Activated gamma-delta T cell (primary cell): Measurements from ENCODE around the gene RPL13.
"Not testable (repeated sequence)": the region's sequence is repeated elsewhere in the genome, so short reads cannot be mapped to it uniquely, and the experiment has no call there.

Experiments
- DNase-seq: peaks from one replicate; lab custom pipeline; 2025; lab: John Stamatoyannopoulos, UW

RPL13 gene

GRCh38 chr16:89577055-89577759 lies 16.7 kb downstream of the RPL13 start:
- DNase-seq: no peak

GRCh38 chr16:89579351-89579750 lies 18.9 kb downstream of the RPL13 start:
- no peak for DNase-seq

- no peak for DNase-seq
Observed at GRCh38 chr16:89581045-89581695, 20.7 kb downstream of the RPL13 start.

- no peak for DNase-seq
Observed at GRCh38 chr16:89581861-89582563, 21.5 kb downstream of the RPL13 start.

GRCh38 chr16:89582614-89583196 lies 22.2 kb downstream of the RPL13 start:
- DNase-seq: no peak

DNA sequence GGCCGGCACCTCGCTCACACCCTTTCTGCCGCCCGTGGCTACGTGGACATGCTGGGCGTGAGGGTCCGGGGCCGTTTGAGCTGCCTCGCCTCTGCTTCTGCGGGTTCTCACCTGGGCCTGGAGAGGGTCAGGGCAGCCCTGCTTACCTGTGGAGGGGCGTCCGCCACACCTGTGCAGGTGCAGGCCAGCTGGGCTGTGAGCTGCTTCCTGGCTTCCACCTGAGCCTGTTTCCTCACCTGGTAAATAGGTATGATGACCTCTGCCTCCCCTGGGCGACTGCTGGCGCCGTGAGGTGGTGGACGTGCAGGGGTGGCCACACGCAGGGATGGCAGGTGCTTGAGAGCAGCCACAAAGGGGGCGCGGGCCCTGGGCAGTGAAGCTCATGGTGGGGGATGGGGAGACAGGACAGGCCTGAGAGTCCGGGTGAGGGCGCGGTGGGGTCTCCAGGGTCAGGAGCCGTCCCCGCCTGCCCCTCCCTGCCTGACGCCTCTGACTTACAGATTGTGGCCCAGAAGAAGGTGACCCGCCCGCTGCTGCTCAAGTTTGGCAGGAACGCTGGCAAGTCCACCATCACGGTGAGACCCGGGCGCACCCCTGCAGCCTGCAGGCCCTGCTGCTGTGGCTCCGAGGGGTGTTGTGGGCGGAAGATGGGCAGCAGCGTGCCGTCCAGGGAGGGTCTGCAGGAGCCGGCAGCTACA lies 22.9 kb downstream of the RPL13 start:
- no peak for DNase-seq

DNA sequence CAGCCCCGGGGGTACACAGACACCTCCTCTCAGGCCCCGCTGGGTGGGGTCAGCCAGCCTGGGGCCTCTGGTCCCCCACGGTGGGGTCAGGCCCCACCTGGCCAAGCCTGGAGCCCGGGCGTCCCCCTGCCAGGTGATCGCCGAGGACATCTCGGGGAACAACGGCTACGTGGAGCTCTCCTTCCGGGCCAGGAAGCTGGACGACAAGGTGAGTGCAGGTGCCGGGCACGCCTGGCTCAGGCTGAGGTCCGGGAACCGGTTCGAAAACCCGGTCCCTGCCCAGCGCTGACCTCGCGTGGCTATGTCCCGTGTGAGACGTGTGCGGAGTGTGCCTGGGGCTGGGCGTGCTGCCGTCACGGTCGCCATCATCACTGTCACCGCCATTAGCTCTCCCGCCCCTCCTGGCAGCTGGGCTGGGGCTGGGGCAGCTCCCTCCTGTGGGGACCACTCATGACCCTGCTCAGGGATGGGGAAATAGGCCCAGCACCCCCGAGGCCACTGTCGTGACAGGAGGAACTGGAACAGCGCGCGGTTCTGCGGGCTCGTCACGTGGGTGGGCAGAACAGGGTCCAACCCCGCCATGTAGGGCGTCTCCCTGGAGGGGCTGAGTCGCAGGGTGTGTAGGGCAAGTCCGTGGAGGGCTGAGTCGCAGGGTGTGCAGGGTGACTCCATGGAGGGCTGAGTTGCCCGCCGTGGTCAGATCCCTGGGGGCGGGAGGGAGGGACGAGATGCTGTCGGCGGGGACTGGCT lies 23.6 kb downstream of the RPL13 start:
- DNase-seq: no peak

DNA sequence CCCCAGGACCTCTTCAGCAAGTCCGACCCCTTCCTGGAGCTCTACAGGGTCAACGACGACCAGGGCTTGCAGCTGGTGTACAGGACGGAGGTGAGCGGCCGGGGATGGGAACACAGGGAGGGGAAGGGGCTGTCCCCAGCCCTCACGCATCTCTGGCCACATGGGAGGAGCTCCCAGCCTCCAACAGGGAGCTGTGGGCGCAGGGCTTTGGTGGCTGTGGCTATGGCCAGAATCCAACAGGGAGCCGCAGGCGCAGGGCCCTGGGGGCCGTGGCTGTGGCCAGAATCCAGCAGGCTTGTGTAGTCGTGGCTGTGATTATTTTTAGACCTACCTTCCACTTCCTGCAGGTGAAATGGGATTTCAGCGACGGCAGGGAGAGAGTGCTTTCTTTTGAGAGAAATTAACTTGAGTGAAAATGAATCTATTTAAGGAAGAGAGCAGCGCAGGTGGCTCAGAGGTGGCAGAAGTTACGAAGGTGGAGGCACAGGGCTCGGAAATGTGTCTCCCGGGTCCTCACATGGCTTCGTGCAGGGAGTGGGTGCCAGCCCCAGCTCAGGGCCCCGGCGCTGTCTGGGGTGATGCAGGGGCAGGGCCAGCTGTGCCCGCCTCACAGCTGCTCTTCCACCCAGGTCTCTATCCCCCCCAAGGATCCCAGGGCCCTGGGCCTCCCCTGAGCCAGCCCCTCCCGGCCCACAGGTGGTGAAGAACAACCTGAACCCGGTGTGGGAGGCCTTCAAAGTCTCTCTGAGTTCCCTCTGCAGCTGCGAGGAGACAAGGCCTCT lies 24.5 kb downstream of the RPL13 start:
- DNase-seq: no peak

DNA sequence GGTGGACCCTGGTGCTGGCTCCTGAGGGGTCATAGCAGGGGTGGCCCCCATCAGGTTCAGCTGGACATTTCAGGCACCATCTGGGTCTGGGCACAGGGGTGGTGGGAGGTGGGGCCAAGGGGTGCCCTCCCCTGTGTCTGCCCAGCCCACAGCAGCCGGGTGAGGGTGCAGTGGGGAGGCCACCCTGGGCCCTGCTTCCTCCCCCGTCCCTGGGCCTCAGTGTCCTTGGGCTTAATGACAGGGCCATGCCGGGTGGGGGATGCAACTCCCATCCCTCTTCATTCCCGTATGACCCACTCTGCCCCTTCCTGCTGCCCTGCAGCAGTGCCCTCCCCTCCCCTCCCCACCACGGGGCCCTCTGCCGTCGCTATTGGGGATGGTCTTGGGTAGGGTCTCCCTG lies 25.7 kb downstream of the RPL13 start:
- DNase-seq: no peak

DNA sequence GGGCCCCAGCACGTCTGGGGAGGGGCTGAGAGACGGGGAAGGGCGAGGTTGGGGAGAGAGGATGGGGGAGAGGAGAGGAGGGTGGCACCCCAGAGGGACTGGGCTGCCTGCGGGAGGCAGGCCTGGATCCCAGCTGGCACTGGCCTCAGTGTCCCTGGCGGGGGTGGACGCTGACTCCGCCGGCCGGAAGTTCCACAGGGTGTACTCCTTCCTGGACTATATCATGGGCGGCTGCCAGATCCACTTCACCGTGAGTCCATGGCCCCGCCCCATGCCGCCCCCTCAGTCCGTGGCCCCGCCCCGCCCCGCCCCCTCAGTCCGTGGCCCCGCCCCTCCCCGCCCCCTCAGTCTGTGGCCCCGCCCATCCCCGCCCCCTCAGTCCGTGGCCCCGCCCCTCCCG lies 26.4 kb downstream of the RPL13 start:
- peak; percentile 51 for DNase-seq

DNA sequence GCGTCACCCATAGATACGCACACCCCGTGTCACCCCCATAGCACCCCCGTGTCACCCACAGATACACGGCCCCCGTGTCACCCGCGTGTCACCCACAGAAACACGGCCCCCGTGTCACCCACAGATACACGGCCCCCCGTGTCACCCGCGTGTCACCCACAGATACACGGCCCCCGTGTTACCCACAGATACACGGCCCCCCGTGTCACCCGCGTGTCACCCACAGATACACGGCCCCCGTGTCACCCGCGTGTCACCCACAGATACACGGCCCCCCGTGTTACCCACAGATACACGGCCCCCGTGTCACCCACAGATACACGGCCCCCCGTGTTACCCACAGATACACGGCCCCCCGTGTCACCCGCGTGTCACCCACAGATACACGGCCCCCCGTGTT lies 27.2 kb downstream of the RPL13 start:
- DNase-seq: not testable (repeated sequence)

- no peak for DNase-seq
Observed at GRCh38 chr16:89588413-89589109, 28.1 kb downstream of the RPL13 start.

- no peak for DNase-seq
Observed at GRCh38 chr16:89589241-89589926, 28.9 kb downstream of the RPL13 start.

DNA sequence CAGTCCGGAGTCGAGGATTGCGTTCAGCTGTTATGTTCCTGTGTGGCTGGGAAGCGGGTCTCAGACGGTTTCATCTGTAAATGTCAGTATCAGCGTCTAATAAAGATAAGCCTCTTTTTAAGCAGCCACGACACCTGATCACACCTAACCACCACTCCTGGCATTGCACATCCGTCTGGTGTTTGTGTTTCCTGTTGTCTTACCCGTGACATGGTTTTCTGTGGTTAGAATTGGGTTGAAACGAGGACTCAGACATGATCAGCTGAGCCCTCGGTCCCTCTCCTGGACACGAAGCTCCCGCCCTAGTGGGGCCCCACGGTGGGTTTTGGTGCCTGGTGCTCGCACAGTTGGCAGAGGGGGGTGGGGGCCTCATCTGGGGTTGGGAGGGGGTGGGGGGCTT lies 33.4 kb downstream of the RPL13 start:
- no peak for DNase-seq

DNA sequence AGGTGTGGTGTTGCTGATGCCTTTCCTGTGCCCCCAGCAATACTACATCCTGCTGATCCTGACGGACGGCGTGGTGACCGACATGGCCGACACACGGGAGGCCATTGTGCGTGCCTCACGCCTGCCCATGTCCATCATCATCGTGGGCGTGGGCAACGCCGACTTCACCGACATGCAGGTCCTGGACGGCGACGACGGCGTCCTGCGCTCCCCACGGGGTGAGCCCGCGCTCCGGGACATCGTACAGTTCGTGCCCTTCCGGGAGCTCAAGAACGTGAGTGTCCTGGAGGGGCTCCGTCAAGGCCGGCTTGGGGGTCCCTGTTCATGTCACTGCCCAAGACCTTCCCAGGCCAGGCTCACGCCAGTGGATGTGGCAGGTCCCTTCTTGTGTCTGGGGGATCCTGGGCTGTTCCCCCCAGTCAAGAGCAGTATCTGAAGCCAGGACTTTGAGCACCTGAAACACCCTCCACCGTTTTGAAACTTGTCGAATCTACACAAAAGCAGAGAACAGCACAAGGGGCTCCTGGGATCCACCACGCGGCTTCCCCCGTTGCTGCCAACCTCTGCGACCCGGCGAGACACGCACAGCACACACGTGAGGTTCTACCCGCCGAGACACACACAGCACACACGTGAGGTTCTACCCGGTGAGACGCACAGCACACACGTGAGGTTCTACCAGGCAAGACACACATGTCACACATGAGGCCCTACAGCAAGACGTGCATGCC lies 35.0 kb downstream of the RPL13 start:
- no peak for DNase-seq

DNA sequence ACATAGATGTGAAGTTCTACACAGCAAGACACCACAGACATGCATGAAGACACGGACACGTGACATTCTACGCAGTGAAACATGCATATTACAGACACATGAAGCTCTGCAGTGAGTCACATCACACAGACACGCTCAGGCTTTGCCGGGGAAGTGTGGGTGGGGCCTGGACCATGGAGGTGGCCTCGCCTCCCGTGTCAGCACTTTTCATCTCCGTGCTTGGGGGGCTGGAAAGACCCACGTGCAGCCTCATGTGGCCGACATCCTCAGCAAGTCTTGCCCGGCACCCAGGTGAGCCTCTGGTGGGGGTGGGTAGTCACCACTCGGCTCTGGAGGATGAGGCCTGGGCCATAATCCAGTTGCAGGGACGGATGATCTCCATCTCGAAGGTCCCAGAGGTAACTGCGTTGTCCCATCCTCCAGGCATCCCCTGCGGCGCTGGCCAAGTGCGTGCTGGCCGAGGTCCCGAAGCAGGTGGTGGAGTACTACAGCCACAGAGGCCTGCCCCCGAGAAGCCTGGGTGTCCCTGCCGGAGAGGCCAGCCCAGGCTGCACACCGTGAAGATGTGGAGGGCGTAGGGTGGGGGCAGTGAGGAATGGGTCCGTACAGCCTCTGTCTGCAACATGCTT lies 35.7 kb downstream of the RPL13 start:
- DNase-seq: no peak

- DNase-seq: no peak
Observed at GRCh38 chr16:89596957-89597649, 36.6 kb downstream of the RPL13 start.

- DNase-seq: no peak
Observed at GRCh38 chr16:89598199-89598598, 37.7 kb downstream of the RPL13 start.
